IMR-90 (cell line): Measurements from ENCODE around the gene MALAT1. TPM values are rescaled to one million over a fixed set of nuclear protein-coding genes. Genes with fewer than 3 reads are reported as not detected.

ENCODE experiments used
- ATAC-seq: fragments of 200-7000 bp; cut with Tn5 transposase; 2 replicates; pipeline ENCODE4 v1.9.1; 2020; ENCODE audit warnings: low read depth, mild to moderate bottlenecking, moderate library complexity
- BruUV-seq: library from RNA; stranded (reverse); fragments of 400-500 nt; replicated peaks from 2 replicates; lab custom pipeline; 2021; lab: Mats Ljungman, UMichigan
- CTCF ChIA-PET: fragments of 300-600 bp; formaldehyde crosslinking; extraction: SDS; loops from one replicate; lab custom pipeline; 2021; ENCODE audit warnings: antibody characterized with exemption; lab: Yijun Ruan, JAX
- POLR2A ChIA-PET: fragments of 300-600 bp; sonication (Branson Sonifier 250); formaldehyde crosslinking; loops from one replicate; lab custom pipeline; 2022; ENCODE audit warnings: antibody characterized with exemption; ENCODE audit not compliant: unreplicated experiment; lab: Charles Lee
- DNase-seq: peaks from one replicate; pipeline ENCODE4 v3.0.0; 2013
- H2AFZ ChIP-seq: replicated peaks from 2 replicates; pipeline ENCODE3; 2013; ENCODE audit warnings: low read length, mild to moderate bottlenecking; ENCODE audit not compliant: poor library complexity
- H2AK5ac ChIP-seq: 2 replicates; pipeline ENCODE4 v1.6.1; 2013; ENCODE audit warnings: low read depth, low read length, inconsistent platforms
- H2AK9ac ChIP-seq: replicated peaks from 2 replicates; pipeline ENCODE3; 2013; ENCODE audit warnings: mild to moderate bottlenecking, low read depth, low read length, moderate library complexity; ENCODE audit not compliant: poor library complexity
- H2BK120ac ChIP-seq: 2 replicates; pipeline ENCODE4 v1.6.1; 2013; ENCODE audit warnings: low read depth, low read length, inconsistent platforms
- H2BK15ac ChIP-seq: 3 replicates; pipeline ENCODE4 v1.6.1; 2013; ENCODE audit warnings: low read depth, low read length, inconsistent platforms
- H2BK20ac ChIP-seq: 2 replicates; pipeline ENCODE4 v1.6.1; 2013; ENCODE audit warnings: low read depth, mild to moderate bottlenecking, inconsistent platforms, low read length, moderate library complexity
- H2BK5ac ChIP-seq: 2 replicates; pipeline ENCODE4 v1.6.1; 2013; ENCODE audit warnings: mild to moderate bottlenecking, low read depth, low read length, inconsistent platforms; ENCODE audit not compliant: poor library complexity, severe bottlenecking
- H3K14ac ChIP-seq: replicated peaks from 2 replicates; pipeline ENCODE4 v1.6.1; 2013; ENCODE audit warnings: low read depth, low read length, inconsistent platforms
- H3K18ac ChIP-seq: 2 replicates; pipeline ENCODE4 v1.6.1; 2013; ENCODE audit warnings: low read depth, low read length, control low read depth
- H3K23ac ChIP-seq: 2 replicates; pipeline ENCODE4 v1.6.1; 2013; ENCODE audit warnings: low read depth, low read length, inconsistent platforms
- H3K27ac ChIP-seq: 2 replicates; pipeline ENCODE4 v1.5.1; 2013; ENCODE audit warnings: mild to moderate bottlenecking, control low read depth, low read length; ENCODE audit not compliant: insufficient read depth
- H3K27me3 ChIP-seq: 2 replicates; pipeline ENCODE4 v1.6.1; 2013; ENCODE audit warnings: low read length; ENCODE audit not compliant: control insufficient read depth, insufficient read depth
- H3K36me3 ChIP-seq: 2 replicates; pipeline ENCODE4 v1.6.1; 2013; ENCODE audit warnings: low read length, mixed read lengths; ENCODE audit not compliant: control insufficient read depth, insufficient read depth
- H3K4ac ChIP-seq: 2 replicates; pipeline ENCODE4 v1.6.1; 2013; ENCODE audit warnings: low read depth, low read length, inconsistent platforms
- H3K4me1 ChIP-seq: 2 replicates; pipeline ENCODE4 v1.6.1; 2013; ENCODE audit warnings: low read length, mixed read lengths; ENCODE audit not compliant: control insufficient read depth, insufficient read depth
- H3K4me2 ChIP-seq: 2 replicates; pipeline ENCODE4 v1.6.1; 2013; ENCODE audit warnings: low read depth, mild to moderate bottlenecking, control low read depth, low read length, moderate library complexity
- H3K4me3 ChIP-seq: 2 replicates; pipeline ENCODE4 v1.5.1; 2013; ENCODE audit warnings: low read depth, mild to moderate bottlenecking, control low read depth, low read length, moderate library complexity; ENCODE audit not compliant: insufficient read depth
- H3K56ac ChIP-seq: 2 replicates; pipeline ENCODE4 v1.6.1; 2013; ENCODE audit warnings: low read length, inconsistent platforms; ENCODE audit not compliant: insufficient read depth; ENCODE audit errors: extremely low read depth
- H3K79me1 ChIP-seq, 2 experiments: 2 replicates each; pipeline ENCODE4 v1.6.1; 2013; ENCODE audit warnings: low read length in 2 of 2, inconsistent platforms in 1 of 2, low read depth in 1 of 2
- H3K9ac ChIP-seq: 2 replicates; pipeline ENCODE4 v1.6.1; 2013; ENCODE audit warnings: low read depth, low read length, control low read depth
- H3K9me1 ChIP-seq: 2 replicates; pipeline ENCODE4 v1.6.1; 2013; ENCODE audit warnings: low read length, inconsistent platforms; ENCODE audit not compliant: insufficient read depth
- H3K9me3 ChIP-seq: 2 replicates; pipeline ENCODE4 v1.6.1; 2013; ENCODE audit warnings: low read length; ENCODE audit not compliant: control insufficient read depth, insufficient read depth
- H4K20me1 ChIP-seq: 2 replicates; pipeline ENCODE4 v1.6.1; 2013; ENCODE audit warnings: low read length, inconsistent platforms; ENCODE audit not compliant: insufficient read depth
- H4K5ac ChIP-seq: 2 replicates; pipeline ENCODE4 v1.6.1; 2013; ENCODE audit warnings: mild to moderate bottlenecking, low read depth, low read length, control low read depth
- H4K8ac ChIP-seq, 2 experiments: 2 replicates each; pipeline ENCODE4 v1.6.1; 2013; ENCODE audit warnings: low read depth in 2 of 2, low read length in 2 of 2, control low read depth in 1 of 2, inconsistent platforms in 1 of 2
- H4K91ac ChIP-seq: 2 replicates; pipeline ENCODE4 v1.6.1; 2013; ENCODE audit warnings: low read depth, low read length, inconsistent platforms; ENCODE audit not compliant: insufficient read depth
- BHLHE40 ChIP-seq: fragments of 150-350 bp; IDR thresholded peaks from 2 replicates; pipeline ENCODE4 v1.6.1; 2016; ENCODE audit warnings: mild to moderate bottlenecking, low read depth, low read length
- CEBPB ChIP-seq: IDR thresholded peaks from 2 replicates; pipeline ENCODE4 v1.6.1; 2012; ENCODE audit warnings: low read depth, low read length, improper control_type of control experiment
- MXI1 ChIP-seq: IDR thresholded peaks from 2 replicates; pipeline ENCODE4 v1.6.1; 2012; ENCODE audit warnings: low read depth, mild to moderate bottlenecking, low read length, moderate library complexity, borderline replicate concordance
- RCOR1 ChIP-seq: IDR thresholded peaks from 2 replicates; pipeline ENCODE4 v1.6.1; 2012; ENCODE audit warnings: mild to moderate bottlenecking, low read length, improper control_type of control experiment; ENCODE audit not compliant: insufficient replicate concordance
- WGBS, 2 experiments: methylation state at CpG; one replicate each; pipeline versions ENCODE4 v1.1.5 to v1.1.7; 2013; ENCODE audit warnings: missing lambda C conversion rate in 2 of 2; ENCODE audit not compliant: insufficient read length in 1 of 2; ENCODE audit errors: extremely low coverage in 2 of 2; 5-methylcytosine and 5-hydroxymethylcytosine counted together
- dilution Hi-C: fragments of 300-500 bp; cut with HindIII; formaldehyde crosslinking; loops from one replicate; pipeline ENCODE4 v1.14.3; 2018; ENCODE audit warnings: low sequenced_read_pairs; ENCODE audit not compliant: unreplicated experiment
- in situ Hi-C: fragments of 300-500 bp; cut with MboI; formaldehyde crosslinking; loops from 3 replicates; pipeline ENCODE4 v1.14.3; 2019; ENCODE audit warnings: low sequenced_read_pairs, inconsistent platforms, mixed read lengths
- intact Hi-C: fragments of 100-400 bp; cut with micrococcal nuclease; formaldehyde crosslinking; loops from 2 replicates; pipeline ENCODE4 v1.10.0; 2022
- polyA plus RNA-seq, 3 experiments: library from polyadenylated mRNA; depleted of rRNA; stranded (reverse); fragments of >200 nt; gene quantifications; 2 replicates each; pipeline ENCODE4 v1.2.3, GENCODE V29; 2012; ENCODE audit warnings: low replicate concordance in 1 of 3
- total RNA-seq: library from RNA; depleted of rRNA; stranded (reverse); fragments of >200 nt; gene quantifications from 2 replicates; pipeline ENCODE4 v1.2.3, GENCODE V29; 2012
- TF ChIP-seq, protein P1 (sequence below): conservative IDR thresholded peaks from 2 replicates; pipeline ENCODE4 v1.5.1; 2012; ENCODE audit warnings: mild to moderate bottlenecking, low read depth, low read length, improper control_type of control experiment

Gene MALAT1
- total and polyA plus RNA-seq, 2 of the 4 experiments (the other 2 are of a cell fraction): 636 to 3,569 TPM

DNA sequence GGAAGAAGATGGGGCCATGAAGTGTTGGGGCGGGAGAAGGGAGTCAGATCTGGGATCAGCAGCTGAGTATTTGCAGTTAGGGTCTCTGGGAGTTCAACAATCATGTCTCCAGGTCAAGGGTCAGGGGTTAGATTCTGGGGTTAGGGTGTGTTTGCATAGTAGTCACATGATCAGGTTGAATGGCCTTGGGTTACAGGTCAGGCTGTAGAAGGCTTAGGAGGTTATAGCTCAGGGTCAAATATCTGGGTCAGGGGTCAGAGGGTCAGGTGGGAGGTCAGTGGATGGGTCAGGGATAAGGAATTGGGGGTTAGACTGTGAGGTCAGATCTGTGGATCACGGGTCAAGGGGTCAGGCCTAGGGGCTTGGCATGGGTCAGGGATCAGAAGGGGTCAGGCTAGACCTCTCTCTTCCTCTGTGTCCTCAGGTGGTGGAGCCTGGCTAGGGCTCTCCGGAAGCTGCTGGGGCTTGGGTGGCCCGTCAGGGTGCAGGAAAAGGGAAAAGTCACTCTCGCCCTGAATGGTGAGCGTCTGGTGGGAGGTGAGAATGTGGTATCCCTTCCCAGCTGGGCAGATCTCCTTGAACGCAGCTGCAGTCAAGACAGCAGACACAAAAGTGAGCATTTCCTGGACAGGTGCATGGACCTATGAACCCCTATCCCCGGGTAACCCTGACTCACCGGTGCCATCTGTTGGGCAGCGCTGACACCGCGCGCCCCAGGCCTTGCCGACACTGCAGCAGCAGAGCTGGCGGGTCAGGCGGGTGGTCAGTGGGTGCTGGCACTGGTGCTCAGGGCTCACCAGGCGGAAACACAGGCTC lies 52.9 kb downstream of the MALAT1 start:
- H3K79me1 ChIP-seq: peaks cover 16 to 35% of the 10 kb centered on the region in 2 experiments
- no peak overlapping the region for H2BK120ac ChIP-seq
- no peak overlapping the region for H4K91ac ChIP-seq
- peaks cover 19% of the 10 kb centered on the region for H4K20me1 ChIP-seq
- H3K4me3 ChIP-seq: no peak overlapping the region
- H2BK20ac ChIP-seq: no peak overlapping the region
- H4K8ac ChIP-seq: no peak overlapping the region
- H3K27ac ChIP-seq: no peak overlapping the region
- no peak overlapping the region for H3K4me2 ChIP-seq
- H3K27me3 ChIP-seq: no peaks in the 10 kb centered on the region
- intact Hi-C loops (no loop called here), in situ Hi-C loops (no loop called here), dilution Hi-C loops (no loop called here)
- WGBS, 2 experiments: 84% methylated on average over 11 of the region's 17 CpGs; no CpG with 5 or more reads in 1 of the 2 experiments
- H3K4ac ChIP-seq: no peak overlapping the region
- H2BK5ac ChIP-seq: no peak overlapping the region
- H2BK15ac ChIP-seq: no peak overlapping the region
- DNase-seq (peak; percentile 22), ATAC-seq (no peak)
- peaks cover 16% of the 10 kb centered on the region for H3K4me1 ChIP-seq
- no peak overlapping the region for H2AFZ ChIP-seq
- H3K56ac ChIP-seq: no peak overlapping the region
- H3K14ac ChIP-seq: no peak overlapping the region
- CTCF ChIA-PET: no interaction called here
- no peak overlapping the region for H3K23ac ChIP-seq
- POLR2A ChIA-PET: no interaction called here
- no peak overlapping the region for H2AK9ac ChIP-seq
- no peak overlapping the region for H2AK5ac ChIP-seq
- no peak overlapping the region for H3K9ac ChIP-seq
- H3K36me3 ChIP-seq: peaks cover 36% of the 10 kb centered on the region
- no peak for TF ChIP-seq RCOR1
- no peak for TF ChIP-seq BHLHE40
- no peak for TF ChIP-seq MXI1
- no peak for TF ChIP-seq CEBPB
- TF ChIP-seq, protein P1, sequence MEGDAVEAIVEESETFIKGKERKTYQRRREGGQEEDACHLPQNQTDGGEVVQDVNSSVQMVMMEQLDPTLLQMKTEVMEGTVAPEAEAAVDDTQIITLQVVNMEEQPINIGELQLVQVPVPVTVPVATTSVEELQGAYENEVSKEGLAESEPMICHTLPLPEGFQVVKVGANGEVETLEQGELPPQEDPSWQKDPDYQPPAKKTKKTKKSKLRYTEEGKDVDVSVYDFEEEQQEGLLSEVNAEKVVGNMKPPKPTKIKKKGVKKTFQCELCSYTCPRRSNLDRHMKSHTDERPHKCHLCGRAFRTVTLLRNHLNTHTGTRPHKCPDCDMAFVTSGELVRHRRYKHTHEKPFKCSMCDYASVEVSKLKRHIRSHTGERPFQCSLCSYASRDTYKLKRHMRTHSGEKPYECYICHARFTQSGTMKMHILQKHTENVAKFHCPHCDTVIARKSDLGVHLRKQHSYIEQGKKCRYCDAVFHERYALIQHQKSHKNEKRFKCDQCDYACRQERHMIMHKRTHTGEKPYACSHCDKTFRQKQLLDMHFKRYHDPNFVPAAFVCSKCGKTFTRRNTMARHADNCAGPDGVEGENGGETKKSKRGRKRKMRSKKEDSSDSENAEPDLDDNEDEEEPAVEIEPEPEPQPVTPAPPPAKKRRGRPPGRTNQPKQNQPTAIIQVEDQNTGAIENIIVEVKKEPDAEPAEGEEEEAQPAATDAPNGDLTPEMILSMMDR: peak; percentile 34; the same call in 1 of the 2 replicates
- no TSS peak for BruUV-seq
- peaks cover 11% of the 10 kb centered on the region for H3K9me1 ChIP-seq
- no peaks in the 10 kb centered on the region for H3K9me3 ChIP-seq
- H4K5ac ChIP-seq: no peak overlapping the region
- no peak overlapping the region for H3K18ac ChIP-seq
